TTC549 (cell line): ENCODE results near the gene GRAP2.
"Not testable (repeated sequence)": the region's sequence is repeated elsewhere in the genome, so short reads cannot be mapped to it uniquely, and the experiment has no call there.

Experiments
- FAIRE-seq: peaks from 2 replicates; lab custom pipeline; 2012; peaks lifted over from hg19 to GRCh38; lab: Jason Lieb, UNC

The GRAP2 gene

GRCh38 chr22:39897841-39898240 is 3.0 kb upstream of the GRAP2 start:
- FAIRE-seq: no peak

- FAIRE-seq: no peak
Measured at GRCh38 chr22:39898997-39899396, 1.9 kb upstream of the GRAP2 start.

GRCh38 chr22:39901565-39902146 is 772 bp downstream of the GRAP2 start:
- no peak for FAIRE-seq

GRCh38 chr22:39904024-39904423 is 3.1 kb downstream of the GRAP2 start:
- not testable (repeated sequence) for FAIRE-seq

- FAIRE-seq: no peak
Measured at GRCh38 chr22:39904862-39905261, 4.0 kb downstream of the GRAP2 start.

- no peak for FAIRE-seq
Measured at GRCh38 chr22:39905687-39906086, 4.8 kb downstream of the GRAP2 start.

GRCh38 chr22:39906207-39906606 is 5.3 kb downstream of the GRAP2 start:
- no peak for FAIRE-seq

- no peak for FAIRE-seq
Measured at GRCh38 chr22:39907047-39907446, 6.2 kb downstream of the GRAP2 start.

- no peak for FAIRE-seq
Measured at GRCh38 chr22:39907605-39908097, 6.8 kb downstream of the GRAP2 start.

GRCh38 chr22:39908136-39908535 is 7.3 kb downstream of the GRAP2 start:
- FAIRE-seq: no peak

- no peak for FAIRE-seq
Measured at GRCh38 chr22:39908737-39909136, 7.9 kb downstream of the GRAP2 start.

- no peak for FAIRE-seq
Measured at GRCh38 chr22:39910876-39911613, 10.2 kb downstream of the GRAP2 start.

GRCh38 chr22:39913321-39913720 is 12.4 kb downstream of the GRAP2 start:
- no peak for FAIRE-seq

- no peak for FAIRE-seq
Measured at GRCh38 chr22:39913886-39914285, 13.0 kb downstream of the GRAP2 start.

GRCh38 chr22:39914584-39914983 is 13.7 kb downstream of the GRAP2 start:
- no peak for FAIRE-seq

- FAIRE-seq: no peak
Measured at GRCh38 chr22:39915295-39915726, 14.4 kb downstream of the GRAP2 start.

GRCh38 chr22:39916496-39916895 is 15.6 kb downstream of the GRAP2 start:
- FAIRE-seq: no peak

- FAIRE-seq: no peak
Measured at GRCh38 chr22:39917197-39917643, 16.3 kb downstream of the GRAP2 start.

- no peak for FAIRE-seq
Measured at GRCh38 chr22:39917776-39918495, 17.1 kb downstream of the GRAP2 start.

GRCh38 chr22:39920134-39920743 is 19.4 kb downstream of the GRAP2 start:
- FAIRE-seq: no peak

GRCh38 chr22:39923696-39924095 is 22.8 kb downstream of the GRAP2 start:
- FAIRE-seq: no peak

GRCh38 chr22:39924286-39924685 is 23.4 kb downstream of the GRAP2 start:
- no peak for FAIRE-seq

- no peak for FAIRE-seq
Measured at GRCh38 chr22:39925273-39925672, 24.4 kb downstream of the GRAP2 start.
